IPS-18a (cell line): ENCODE measurements around the gene APPBP2.
"Not testable (repeated sequence)": the region's sequence is repeated elsewhere in the genome, so short reads cannot be mapped to it uniquely, and the experiment has no call there.

Experiments
- H3K27ac ChIP-seq: one replicate; pipeline ENCODE4 v1.5.1; 2013; ENCODE audit warnings: low read length
- H3K27me3 ChIP-seq: one replicate; pipeline ENCODE4 v1.6.1; 2013; ENCODE audit warnings: mild to moderate bottlenecking, low read length; ENCODE audit not compliant: control insufficient read depth, insufficient read depth
- H3K36me3 ChIP-seq: one replicate; pipeline ENCODE4 v1.6.1; 2013; ENCODE audit warnings: low read depth, low read length; ENCODE audit not compliant: control insufficient read depth
- H3K4me1 ChIP-seq: one replicate; pipeline ENCODE4 v1.6.1; 2013; ENCODE audit warnings: low read depth, low read length; ENCODE audit not compliant: control insufficient read depth
- H3K4me3 ChIP-seq: one replicate; pipeline ENCODE4 v1.5.1; 2013; ENCODE audit warnings: low read length
- H3K9ac ChIP-seq: one replicate; pipeline ENCODE4 v1.6.1; 2013; ENCODE audit warnings: mild to moderate bottlenecking, low read length, moderate library complexity
- H3K9me3 ChIP-seq: one replicate; pipeline ENCODE4 v1.6.1; 2013; ENCODE audit warnings: low read depth, low read length; ENCODE audit not compliant: control insufficient read depth

The APPBP2 gene

GRCh38 chr17:60513014-60513413 is 13.0 kb downstream of the APPBP2 start:
- no peaks in the 10 kb centered on the region for H3K4me1 ChIP-seq
- no peaks in the 10 kb centered on the region for H3K27me3 ChIP-seq
- no peaks in the 10 kb centered on the region for H3K9me3 ChIP-seq
- H3K4me3 ChIP-seq: no peak overlapping the region
- H3K36me3 ChIP-seq: no peaks in the 10 kb centered on the region
- H3K27ac ChIP-seq: no peak overlapping the region
- no peak overlapping the region for H3K9ac ChIP-seq

GRCh38 chr17:60510723-60511122 is 15.3 kb downstream of the APPBP2 start:
- no peak overlapping the region for H3K4me3 ChIP-seq
- H3K4me1 ChIP-seq: no peaks in the 10 kb centered on the region
- H3K27me3 ChIP-seq: no peaks in the 10 kb centered on the region
- no peaks in the 10 kb centered on the region for H3K36me3 ChIP-seq
- H3K9me3 ChIP-seq: no peaks in the 10 kb centered on the region
- no peak overlapping the region for H3K27ac ChIP-seq
- no peak overlapping the region for H3K9ac ChIP-seq

DNA sequence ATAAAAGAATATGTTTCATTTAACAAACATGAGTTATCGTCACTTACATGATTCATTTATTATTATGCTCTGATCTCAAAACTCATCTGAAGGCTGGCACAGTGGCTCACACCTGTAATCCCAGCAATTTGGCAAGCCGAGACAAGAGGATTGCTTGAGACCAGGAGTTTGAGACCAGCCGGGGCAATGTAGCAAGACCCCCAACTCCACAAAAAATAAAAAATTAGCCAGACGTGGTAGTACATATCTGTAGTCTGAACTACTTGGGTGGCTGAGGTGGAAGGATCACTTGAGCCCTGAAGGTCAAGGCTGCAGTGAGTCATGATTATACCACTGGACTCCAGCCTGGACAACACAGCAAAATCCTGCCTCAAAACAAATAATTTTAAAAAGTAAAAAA is 16.0 kb downstream of the APPBP2 start:
- H3K36me3 ChIP-seq: no peaks in the 10 kb centered on the region
- H3K9ac ChIP-seq: no peak overlapping the region
- no peaks in the 10 kb centered on the region for H3K4me1 ChIP-seq
- no peaks in the 10 kb centered on the region for H3K27me3 ChIP-seq
- no peaks in the 10 kb centered on the region for H3K9me3 ChIP-seq
- no peak overlapping the region for H3K4me3 ChIP-seq
- H3K27ac ChIP-seq: no peak overlapping the region

- no peak overlapping the region for H3K4me3 ChIP-seq
- no peaks in the 10 kb centered on the region for H3K4me1 ChIP-seq
- H3K36me3 ChIP-seq: no peaks in the 10 kb centered on the region
- H3K9ac ChIP-seq: no peak overlapping the region
- no peak overlapping the region for H3K27ac ChIP-seq
- no peaks in the 10 kb centered on the region for H3K9me3 ChIP-seq
- H3K27me3 ChIP-seq: no peaks in the 10 kb centered on the region
These were observed 17.6 kb downstream of the APPBP2 start for GRCh38 chr17:60508384-60508980.

DNA sequence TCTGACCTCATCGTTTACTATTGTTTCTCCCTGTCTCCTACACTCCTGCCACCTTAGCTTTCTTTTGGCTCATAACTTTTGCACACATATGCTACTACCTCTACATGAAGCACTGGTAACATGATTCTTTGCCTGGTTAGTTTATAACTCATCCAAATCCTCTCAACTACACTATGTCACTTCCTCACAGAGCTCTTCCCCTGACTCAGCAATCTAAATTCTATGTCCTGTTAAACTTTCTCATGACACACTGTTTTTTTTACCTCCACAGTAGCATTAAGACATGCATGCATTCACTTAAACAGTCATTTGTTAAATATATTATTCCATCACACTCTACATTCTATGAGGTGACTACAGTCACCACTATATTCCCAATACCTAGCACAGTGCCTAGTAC is 19.7 kb downstream of the APPBP2 start:
- H3K4me3 ChIP-seq: no peak overlapping the region
- H3K9me3 ChIP-seq: no peaks in the 10 kb centered on the region
- H3K27me3 ChIP-seq: no peaks in the 10 kb centered on the region
- no peak overlapping the region for H3K27ac ChIP-seq
- H3K36me3 ChIP-seq: no peaks in the 10 kb centered on the region
- H3K4me1 ChIP-seq: no peaks in the 10 kb centered on the region
- H3K9ac ChIP-seq: no peak overlapping the region

DNA sequence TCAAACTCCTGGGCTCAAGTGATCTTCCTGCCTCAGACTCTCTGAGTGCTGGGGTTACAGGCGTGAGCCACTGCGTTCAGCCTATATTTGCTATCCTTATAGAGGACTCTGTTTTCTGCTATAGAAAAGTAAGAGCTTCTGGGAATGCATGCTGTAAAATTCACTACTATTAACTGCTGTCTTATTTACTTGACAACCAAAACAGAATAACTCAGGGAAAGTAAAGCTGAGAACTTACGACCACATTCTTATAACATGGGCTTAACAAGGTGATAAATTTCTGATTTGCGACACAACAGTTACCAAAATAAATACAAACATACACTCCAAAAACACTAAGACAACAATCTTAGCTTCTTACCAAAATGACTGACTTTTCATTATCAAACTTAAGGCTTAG is 23.9 kb downstream of the APPBP2 start:
- H3K27ac ChIP-seq: no peak overlapping the region
- no peak overlapping the region for H3K4me3 ChIP-seq
- no peaks in the 10 kb centered on the region for H3K4me1 ChIP-seq
- no peak overlapping the region for H3K9ac ChIP-seq
- peaks cover 8% of the 10 kb centered on the region for H3K36me3 ChIP-seq
- H3K27me3 ChIP-seq: no peaks in the 10 kb centered on the region
- no peaks in the 10 kb centered on the region for H3K9me3 ChIP-seq

DNA sequence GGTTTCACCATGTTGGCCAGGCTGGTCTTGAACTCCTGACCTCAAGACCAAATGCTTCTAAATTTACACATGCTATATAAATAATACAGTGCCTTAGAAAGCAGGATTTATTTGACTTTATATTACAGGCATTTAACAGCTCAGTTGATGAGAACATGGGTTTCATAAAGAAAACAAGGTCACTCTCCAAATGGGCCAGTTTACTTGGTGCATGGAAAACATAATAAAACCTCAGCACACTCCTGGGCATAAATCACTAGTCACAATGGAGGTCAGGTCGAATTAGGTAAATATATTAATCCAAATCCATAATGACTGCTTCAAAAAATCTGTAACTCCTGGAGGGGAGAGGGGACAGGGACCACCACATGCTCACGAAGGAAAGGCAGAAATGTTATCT is 24.5 kb downstream of the APPBP2 start:
- H3K4me1 ChIP-seq: no peaks in the 10 kb centered on the region
- H3K27ac ChIP-seq: no peak overlapping the region
- H3K9ac ChIP-seq: no peak overlapping the region
- H3K9me3 ChIP-seq: no peaks in the 10 kb centered on the region
- H3K36me3 ChIP-seq: peaks cover 13% of the 10 kb centered on the region
- H3K4me3 ChIP-seq: no peak overlapping the region
- H3K27me3 ChIP-seq: no peaks in the 10 kb centered on the region

- H3K36me3 ChIP-seq: peaks cover 46% of the 10 kb centered on the region
These were observed 30.0 kb downstream of the APPBP2 start for GRCh38 chr17:60496041-60496440.

DNA sequence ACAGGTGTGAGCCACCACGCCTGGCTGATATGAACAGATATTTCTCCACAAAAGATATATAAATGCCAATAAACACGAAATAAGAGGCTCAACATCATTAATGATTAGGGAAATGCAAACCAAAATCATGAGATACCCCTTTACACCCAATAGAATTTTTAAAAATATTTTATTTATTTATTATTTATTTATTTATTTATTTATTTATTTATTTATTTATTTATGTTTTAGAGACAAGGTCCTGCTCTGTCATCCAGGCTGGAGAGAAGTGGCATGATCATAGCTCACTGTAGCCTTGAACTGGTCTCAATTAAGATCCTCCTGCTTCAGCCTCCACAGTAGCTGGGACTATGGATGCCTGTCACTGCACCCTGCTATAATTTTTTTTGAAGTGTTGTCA is 30.8 kb downstream of the APPBP2 start:
- H3K9me3 ChIP-seq: peaks cover 16% of the 10 kb centered on the region
- H3K4me1 ChIP-seq: no peaks in the 10 kb centered on the region
- no peak overlapping the region for H3K4me3 ChIP-seq
- H3K27ac ChIP-seq: no peak overlapping the region
- peaks cover 46% of the 10 kb centered on the region for H3K36me3 ChIP-seq
- no peaks in the 10 kb centered on the region for H3K27me3 ChIP-seq
- no peak overlapping the region for H3K9ac ChIP-seq

More at GRCh38 chr17:60496041-60496440, 30.0 kb downstream of the APPBP2 start:
- Histone ChIP-seq H3K4me3 (no peak overlapping the region), H3K4me1 (no peaks in the 10 kb centered on the region), H3K9me3 (peaks cover 10% of the 10 kb centered on the region), H3K27me3 (no peaks in the 10 kb centered on the region), H3K27ac (no peak overlapping the region), H3K9ac (no peak overlapping the region)

- Histone ChIP-seq H3K4me3 (no peak overlapping the region), H3K9ac (no peak overlapping the region), H3K27ac (no peak overlapping the region), H3K4me1 (no peaks in the 10 kb centered on the region), H3K9me3 (peaks cover 27% of the 10 kb centered on the region), H3K27me3 (no peaks in the 10 kb centered on the region), H3K36me3 (peaks cover 38% of the 10 kb centered on the region)
These were observed 32.2 kb downstream of the APPBP2 start for GRCh38 chr17:60493847-60494321.

GRCh38 chr17:60491771-60492170 is 34.3 kb downstream of the APPBP2 start:
- Histone ChIP-seq H3K27ac (no peak overlapping the region), H3K9me3 (peaks cover 34% of the 10 kb centered on the region), H3K27me3 (no peaks in the 10 kb centered on the region), H3K9ac (no peak overlapping the region), H3K4me1 (no peaks in the 10 kb centered on the region), H3K4me3 (no peak overlapping the region), H3K36me3 (peaks cover 37% of the 10 kb centered on the region)

DNA sequence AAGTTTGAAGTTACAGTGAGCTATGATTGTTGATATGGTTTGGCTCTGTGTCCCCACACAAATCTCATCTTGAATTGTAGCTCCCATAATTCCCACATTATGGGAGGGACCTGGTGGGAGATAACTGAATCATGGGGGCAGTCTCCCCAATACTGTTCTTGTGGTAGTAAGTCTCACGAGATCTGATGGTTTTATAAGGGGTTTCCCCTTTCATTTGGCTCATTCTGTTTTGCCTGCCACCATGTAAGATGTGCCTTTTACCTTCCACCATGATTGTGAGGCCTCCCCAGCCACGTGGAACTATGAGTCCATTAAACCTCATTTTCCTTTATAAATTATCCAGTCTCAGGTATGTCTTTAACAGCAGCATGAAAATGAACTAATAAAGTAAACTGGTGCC is 35.4 kb downstream of the APPBP2 start:
- peaks cover 29% of the 10 kb centered on the region for H3K36me3 ChIP-seq
- not testable (repeated sequence) for H3K4me1 ChIP-seq, H3K9ac ChIP-seq, H3K27ac ChIP-seq, H3K4me3 ChIP-seq, H3K27me3 ChIP-seq
- H3K9me3 ChIP-seq: peaks cover 42% of the 10 kb centered on the region
